ENCODE data around the gene GPBP1L1.
"Not testable (repeated sequence)": the region's sequence is repeated elsewhere in the genome, so short reads cannot be mapped to it uniquely, and the experiment has no call there.

GPBP1L1 gene

GRCh38 chr1:45682942-45683341 lies 3.4 kb downstream of the GPBP1L1 start:
- DNase-seq (ENCODE audit: low read depth in 2 of 2, low spot score in 1 of 2), result no peak

- no peak for DNase-seq (ENCODE audit: low read depth in 2 of 2, low spot score in 1 of 2)
These were observed 7.2 kb downstream of the GPBP1L1 start for GRCh38 chr1:45679123-45679522.

- DNase-seq (ENCODE audit: low read depth in 2 of 2, low spot score in 1 of 2), result no peak
These were observed 7.8 kb downstream of the GPBP1L1 start for GRCh38 chr1:45678489-45678888.

- no peak for DNase-seq (ENCODE audit: low read depth in 2 of 2, low spot score in 1 of 2)
These were observed 8.5 kb downstream of the GPBP1L1 start for GRCh38 chr1:45677751-45678245.

- DNase-seq (ENCODE audit: low read depth in 2 of 2, low spot score in 1 of 2), result not testable (repeated sequence)
These were observed 9.8 kb downstream of the GPBP1L1 start for GRCh38 chr1:45676553-45676952.

GRCh38 chr1:45674478-45674877 lies 11.9 kb downstream of the GPBP1L1 start:
- DNase-seq (ENCODE audit: low read depth in 2 of 2, low spot score in 1 of 2), result no peak

GRCh38 chr1:45673956-45674355 lies 12.4 kb downstream of the GPBP1L1 start:
- no peak for DNase-seq (ENCODE audit: low read depth in 2 of 2, low spot score in 1 of 2)

- no peak for DNase-seq (ENCODE audit: low read depth in 2 of 2, low spot score in 1 of 2)
These were observed 16.3 kb downstream of the GPBP1L1 start for GRCh38 chr1:45669859-45670655.

GRCh38 chr1:45669379-45669778 lies 17.0 kb downstream of the GPBP1L1 start:
- DNase-seq (ENCODE audit: low read depth in 2 of 2, low spot score in 1 of 2), result no peak

- no peak for DNase-seq (ENCODE audit: low read depth in 2 of 2, low spot score in 1 of 2)
These were observed 17.8 kb downstream of the GPBP1L1 start for GRCh38 chr1:45668526-45668925.

- DNase-seq (ENCODE audit: low read depth in 2 of 2, low spot score in 1 of 2), result no peak
These were observed 18.8 kb downstream of the GPBP1L1 start for GRCh38 chr1:45667321-45668111.

- no peak for DNase-seq (ENCODE audit: low read depth in 2 of 2, low spot score in 1 of 2)
These were observed 19.5 kb downstream of the GPBP1L1 start for GRCh38 chr1:45666836-45667235.

GRCh38 chr1:45660336-45660735 lies 26.0 kb downstream of the GPBP1L1 start:
- no peak for DNase-seq (ENCODE audit: low read depth in 2 of 2, low spot score in 1 of 2)

- DNase-seq (ENCODE audit: low read depth in 2 of 2, low spot score in 1 of 2), result no peak
These were observed 27.1 kb downstream of the GPBP1L1 start for GRCh38 chr1:45659222-45659621.

- no peak for DNase-seq (ENCODE audit: low read depth in 2 of 2, low spot score in 1 of 2)
These were observed 28.2 kb downstream of the GPBP1L1 start for GRCh38 chr1:45658171-45658570.

GRCh38 chr1:45656573-45657226 lies 29.6 kb downstream of the GPBP1L1 start:
- no peak for DNase-seq (ENCODE audit: low read depth in 2 of 2, low spot score in 1 of 2)

GRCh38 chr1:45654540-45655280 lies 31.6 kb downstream of the GPBP1L1 start:
- DNase-seq (ENCODE audit: low read depth in 2 of 2, low spot score in 1 of 2), result no peak

- no peak for DNase-seq (ENCODE audit: low read depth in 2 of 2, low spot score in 1 of 2)
These were observed 38.9 kb downstream of the GPBP1L1 start for GRCh38 chr1:45647248-45648021.

- no peak for DNase-seq (ENCODE audit: low read depth in 2 of 2, low spot score in 1 of 2)
These were observed 41.7 kb downstream of the GPBP1L1 start for GRCh38 chr1:45644661-45645060.

GRCh38 chr1:45643978-45644377 lies 42.4 kb downstream of the GPBP1L1 start:
- no peak for DNase-seq (ENCODE audit: low read depth in 2 of 2, low spot score in 1 of 2)

All from stimulated activated CD8-positive, alpha-beta memory T cell treated with anti-CD3 and anti-CD28 coated beads, Interleukin-4, amount 100 ng/mL, for 1 hour (primary cell).